ENCODE data around the gene SKAP1.
"Not testable (repeated sequence)": the region's sequence is repeated elsewhere in the genome, so short reads cannot be mapped to it uniquely, and the experiment has no call there.

SKAP1 gene

GRCh38 chr17:48285614-48286013 lies 144.4 kb downstream of the SKAP1 start:
- no peak for DNase-seq (ENCODE audit: low spot score)

DNA sequence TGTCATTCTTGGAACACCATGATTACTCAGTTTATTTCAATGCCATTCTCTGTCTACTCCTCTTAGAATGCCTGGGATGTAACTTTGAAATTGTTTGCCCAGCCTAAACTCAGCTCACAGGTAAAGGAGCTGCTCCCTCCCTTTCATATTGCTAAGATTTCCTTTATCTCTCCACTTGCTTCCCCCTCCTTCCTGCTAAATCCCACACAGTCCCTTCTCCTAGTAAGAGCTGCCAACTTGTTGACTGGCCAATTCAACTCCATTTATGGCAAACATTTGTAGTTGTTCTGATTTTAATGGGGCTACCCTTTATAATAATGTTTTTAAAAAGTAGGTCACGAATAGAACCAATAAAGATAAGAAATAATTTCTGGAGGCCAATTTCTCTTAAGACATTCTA lies 146.1 kb downstream of the SKAP1 start:
- DNase-seq (ENCODE audit: low spot score) = no peak

- DNase-seq (ENCODE audit: low spot score) = no peak
Measured at GRCh38 chr17:48283411-48283810, 146.6 kb downstream of the SKAP1 start.

DNA sequence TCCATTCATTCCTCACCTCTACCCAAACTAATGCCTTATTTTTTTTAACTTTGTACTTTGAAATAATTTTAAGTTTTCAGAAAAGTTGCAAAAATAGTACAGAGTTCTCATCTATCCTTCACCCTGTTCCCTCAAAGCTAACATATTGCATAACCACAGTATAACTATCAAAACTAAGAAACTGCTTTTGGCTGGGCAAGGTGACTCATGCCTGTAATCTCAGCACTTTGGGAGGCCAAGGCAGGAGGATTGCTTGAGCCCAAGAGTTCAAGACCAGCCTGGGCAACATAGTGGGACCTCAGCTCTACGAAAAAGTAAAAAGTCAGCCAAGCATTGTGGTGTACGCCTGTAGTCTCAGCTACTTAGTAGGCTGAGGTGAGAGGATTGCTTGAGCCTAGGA lies 147.7 kb downstream of the SKAP1 start:
- no peak for DNase-seq (ENCODE audit: low spot score)

DNA sequence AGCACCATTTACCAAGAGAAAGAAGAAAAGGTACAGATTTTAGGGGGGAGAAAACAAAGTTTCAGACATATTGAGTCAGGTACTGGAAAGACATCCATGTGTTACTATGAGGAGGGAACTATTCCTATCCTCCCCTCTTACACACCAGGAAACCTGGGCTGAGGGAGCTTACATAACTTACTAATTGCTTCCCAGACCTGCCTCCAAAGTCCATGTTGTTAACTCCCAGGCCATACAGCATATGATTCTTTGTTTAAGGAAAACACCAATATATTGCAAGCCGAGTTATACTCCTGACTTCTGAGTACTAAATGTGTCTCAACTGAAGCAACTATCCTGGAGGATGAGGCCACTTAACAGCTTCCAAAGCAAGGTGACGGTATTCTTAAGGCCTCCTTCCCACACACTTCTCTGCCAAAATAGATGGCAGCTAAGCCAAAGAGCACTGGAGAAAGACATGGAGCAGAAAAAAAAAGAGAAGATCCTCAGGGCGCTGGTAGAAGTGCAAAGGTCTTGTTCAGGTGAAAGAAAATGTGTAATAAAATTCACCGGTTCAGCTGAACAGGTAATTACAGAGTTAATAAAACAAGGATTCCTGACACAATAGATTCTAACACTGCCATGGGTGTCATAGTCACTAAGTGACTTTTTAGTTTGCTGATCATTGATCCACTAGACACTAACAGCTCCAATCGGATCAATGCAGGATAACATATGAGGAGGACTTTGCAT lies 151.1 kb downstream of the SKAP1 start:
- DNase-seq (ENCODE audit: low spot score) = no peak

DNA sequence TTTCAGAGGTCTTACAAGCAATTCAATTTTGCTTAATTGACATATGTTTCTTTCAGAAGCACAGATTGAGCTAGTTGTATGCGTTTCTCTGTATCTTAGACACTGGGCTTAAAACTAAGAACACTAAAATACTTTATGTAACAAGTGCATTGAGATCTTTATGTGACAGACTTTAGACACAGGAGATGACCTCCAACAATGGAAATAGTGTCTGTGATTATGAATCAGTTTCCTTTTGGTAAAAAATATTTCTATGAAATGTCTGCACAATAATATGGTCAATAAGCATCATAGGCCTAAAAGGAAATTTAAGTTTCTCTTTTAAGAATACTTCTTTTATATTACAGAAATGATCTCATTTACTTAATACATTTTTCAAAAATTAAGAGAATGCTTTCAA lies 153.2 kb downstream of the SKAP1 start:
- DNase-seq (ENCODE audit: low spot score) = no peak

DNA sequence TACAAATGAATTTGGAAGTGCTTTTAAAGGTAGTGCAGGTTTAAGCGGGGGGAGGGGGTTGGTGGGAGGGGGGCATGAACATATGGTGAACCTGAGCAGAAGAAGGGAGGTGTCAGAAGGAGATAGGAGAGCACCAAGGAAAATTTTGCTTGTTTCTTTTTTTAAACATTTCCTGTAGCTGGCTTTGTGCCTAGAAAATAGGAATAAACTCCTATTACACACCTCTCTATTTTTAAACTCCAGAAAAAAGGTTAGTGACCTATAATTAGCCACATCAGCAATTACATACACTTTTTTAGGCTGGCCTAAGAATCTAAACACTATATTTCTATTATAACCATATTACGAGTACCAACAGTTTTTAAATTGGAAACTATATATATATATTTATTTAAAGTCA lies 159.1 kb downstream of the SKAP1 start:
- DNase-seq (ENCODE audit: low spot score) = no peak

DNA sequence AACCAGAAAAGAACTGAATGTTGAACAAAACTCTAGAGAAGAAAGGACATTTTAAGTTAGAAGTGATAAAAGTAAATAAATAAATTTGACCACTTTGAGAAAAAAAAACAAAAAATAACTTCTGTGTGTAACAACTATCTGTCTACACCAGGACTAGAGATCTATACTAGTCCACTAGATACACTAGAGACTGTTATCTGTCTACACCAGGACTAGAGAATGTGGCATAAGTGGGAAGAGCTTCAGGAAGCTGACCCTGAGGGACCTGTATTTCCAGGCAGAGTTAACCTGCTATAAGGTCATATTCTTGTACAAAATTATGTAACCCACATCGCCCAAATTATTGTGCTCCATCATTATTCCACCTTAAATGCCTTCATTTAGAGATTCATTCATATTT lies 160.8 kb downstream of the SKAP1 start:
- no peak for DNase-seq (ENCODE audit: low spot score)

DNA sequence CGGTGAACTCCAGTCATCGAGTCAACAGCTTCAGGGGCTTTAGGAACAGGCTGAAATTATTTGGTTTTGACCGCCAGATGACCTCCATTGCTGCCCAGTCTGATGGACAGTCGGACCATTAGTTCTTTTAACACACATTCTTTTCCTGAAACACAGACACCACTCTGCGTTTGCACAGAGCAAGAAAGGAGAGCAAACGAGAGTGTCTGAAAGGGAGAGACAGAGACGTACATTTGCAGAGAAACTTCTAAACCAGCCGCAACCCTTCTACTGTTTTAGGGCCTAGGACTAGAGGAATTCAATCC lies 166.3 kb downstream of the SKAP1 start:
- no peak for DNase-seq (ENCODE audit: low spot score)

DNA sequence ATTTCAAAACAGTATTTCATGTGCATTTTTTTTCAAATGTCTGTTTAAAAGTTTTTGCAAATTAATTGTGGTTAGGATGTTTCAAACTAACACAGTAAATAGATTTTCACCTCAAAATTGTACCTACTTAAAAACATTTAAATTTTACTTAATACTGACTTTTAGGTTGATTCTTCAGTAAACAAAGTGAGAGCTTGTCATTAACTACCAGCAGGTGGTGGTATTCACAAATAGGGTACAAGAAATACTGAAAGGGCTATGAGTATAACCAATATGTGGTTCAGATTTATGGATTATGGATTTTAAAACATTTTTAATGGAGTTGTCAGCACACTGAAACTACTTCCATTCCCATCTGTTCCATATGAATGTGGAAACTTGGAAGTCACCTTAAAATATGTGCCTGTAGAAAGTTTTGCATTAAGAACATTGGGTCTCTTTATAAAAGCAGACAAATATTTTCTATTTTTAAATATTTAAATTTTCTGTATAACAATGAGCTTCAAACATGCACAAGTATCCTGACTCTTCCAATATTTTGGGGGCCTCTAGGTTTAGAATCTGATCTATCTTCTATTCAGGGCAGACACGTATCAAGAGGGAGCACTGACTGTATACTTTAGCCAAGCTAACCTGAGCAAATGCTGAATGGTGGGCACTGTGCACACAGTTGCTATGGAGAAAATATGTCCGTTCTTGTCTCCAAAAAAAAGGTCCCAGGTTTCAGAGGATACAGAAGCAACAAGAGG lies 166.9 kb downstream of the SKAP1 start:
- DNase-seq (ENCODE audit: low spot score) = no peak

DNA sequence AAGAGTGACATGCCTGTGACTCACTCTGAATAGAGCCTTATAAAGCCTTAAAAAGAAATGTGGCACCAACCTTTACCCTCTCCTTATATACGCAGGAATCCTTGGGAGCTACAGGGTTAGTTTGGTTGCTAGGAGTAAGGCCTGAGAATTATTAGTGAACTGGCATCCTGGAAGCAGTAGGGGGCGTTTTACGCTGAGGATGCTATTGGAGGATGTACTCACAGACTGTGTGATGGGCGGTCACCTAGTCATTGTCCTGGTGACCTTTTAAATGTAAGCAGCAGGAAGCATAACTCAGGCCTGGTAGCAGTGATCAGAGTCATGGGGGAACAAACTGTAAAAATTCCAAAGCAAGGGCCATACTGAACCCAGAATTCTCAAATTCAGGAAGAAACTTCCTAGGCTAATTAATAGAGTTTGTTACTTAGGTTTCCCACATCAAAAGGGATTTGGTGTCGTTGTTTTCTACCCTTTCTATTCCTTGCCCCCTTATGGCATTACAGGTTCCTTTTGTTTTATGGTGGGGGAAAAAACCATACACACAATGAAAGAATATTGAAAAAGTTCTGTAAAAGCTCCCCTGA lies 168.6 kb downstream of the SKAP1 start:
- DNase-seq (ENCODE audit: low spot score) = no peak

DNA sequence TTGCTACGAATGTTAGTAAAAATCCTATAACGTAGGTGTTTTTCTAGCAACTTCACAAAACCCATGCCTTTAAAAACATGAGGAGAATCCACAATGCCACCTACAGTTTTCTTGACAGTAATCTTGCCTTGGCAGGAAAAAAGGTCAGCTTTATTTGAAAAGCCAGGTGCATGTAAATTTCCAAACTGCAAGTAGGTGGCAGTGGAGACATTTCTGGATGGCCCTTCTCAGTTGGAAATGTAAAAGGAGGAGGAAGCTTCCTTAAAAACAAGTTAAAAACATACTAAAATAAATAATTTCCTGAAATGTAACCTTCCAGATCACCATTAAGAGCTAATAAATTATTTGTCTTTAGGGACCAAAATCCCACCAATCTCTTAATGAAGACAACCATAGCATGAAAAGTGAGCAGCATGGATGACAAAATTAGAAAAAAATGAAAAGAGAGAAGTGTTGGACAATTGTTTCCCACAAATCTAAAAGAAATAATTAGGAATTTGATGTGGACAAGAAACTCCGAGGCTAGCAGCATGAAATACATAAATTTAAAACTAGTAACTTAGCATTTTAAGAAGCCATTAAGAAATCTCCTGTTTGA lies 170.2 kb downstream of the SKAP1 start:
- no peak for DNase-seq (ENCODE audit: low spot score)

DNA sequence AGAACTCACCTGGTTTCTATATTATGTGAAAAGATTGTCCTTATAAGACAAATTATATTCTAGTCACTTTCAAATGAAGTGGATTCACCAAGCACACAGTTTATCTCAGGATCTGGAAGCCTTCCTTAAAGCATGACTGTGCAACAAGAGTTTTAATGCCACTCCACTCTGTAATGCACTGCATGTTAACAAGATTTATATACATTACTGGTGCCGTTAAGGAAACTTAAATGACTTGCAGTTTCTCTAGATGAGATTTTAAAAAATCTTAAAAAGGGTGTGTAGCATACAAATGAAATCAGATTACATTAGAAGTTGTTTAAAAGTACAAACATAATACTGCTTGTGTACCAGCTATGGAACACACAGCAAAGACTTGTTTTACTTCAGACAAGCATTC lies 171.7 kb downstream of the SKAP1 start:
- no peak for DNase-seq (ENCODE audit: low spot score)

GRCh38 chr17:48255759-48256158 lies 174.3 kb downstream of the SKAP1 start:
- no peak for DNase-seq (ENCODE audit: low spot score)

GRCh38 chr17:48254896-48255295 lies 175.1 kb downstream of the SKAP1 start:
- no peak for DNase-seq (ENCODE audit: low spot score)

DNA sequence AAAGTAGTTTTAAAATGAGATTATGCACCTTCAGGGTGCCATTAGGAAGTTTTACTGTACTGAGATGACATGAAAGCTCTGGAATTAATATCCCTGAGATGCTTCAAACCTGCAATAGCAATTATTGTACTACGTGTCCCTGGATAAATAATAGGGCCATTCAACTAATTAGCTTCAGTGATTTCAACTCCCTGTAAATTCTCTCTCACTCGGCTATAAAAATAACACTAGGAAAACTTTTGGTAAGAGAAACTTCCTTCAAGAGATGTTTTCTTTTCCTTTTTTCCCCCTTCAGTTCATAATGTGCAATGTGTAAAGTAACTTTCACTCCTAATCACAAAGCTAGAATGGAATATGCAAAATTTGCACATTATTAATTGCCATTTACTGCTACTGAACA lies 176.0 kb downstream of the SKAP1 start:
- no peak for DNase-seq (ENCODE audit: low spot score)

DNA sequence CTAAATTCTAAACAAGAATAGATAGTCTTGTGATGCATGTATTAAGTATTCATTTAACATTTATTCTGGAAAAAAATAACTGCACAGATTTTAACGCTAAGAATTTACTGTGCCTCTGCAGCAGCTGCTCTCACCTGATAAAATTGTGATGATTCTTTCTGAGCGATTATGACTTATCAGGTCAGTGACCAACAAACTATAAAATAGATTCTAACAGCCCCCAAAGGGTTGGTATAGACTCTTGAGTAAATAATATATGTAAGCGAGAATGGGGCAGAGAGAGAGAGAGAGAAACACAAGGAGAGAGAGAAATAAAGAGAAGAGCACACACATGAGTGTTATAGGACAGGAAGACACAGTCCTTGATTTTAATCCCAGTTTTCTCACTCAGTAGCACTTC lies 178.1 kb downstream of the SKAP1 start:
- DNase-seq (ENCODE audit: low spot score) = no peak

- DNase-seq (ENCODE audit: low spot score) = no peak
Measured at GRCh38 chr17:48250949-48251348, 179.1 kb downstream of the SKAP1 start.

GRCh38 chr17:48250059-48250458 lies 180.0 kb downstream of the SKAP1 start:
- not testable (repeated sequence) for DNase-seq (ENCODE audit: low spot score)

DNA sequence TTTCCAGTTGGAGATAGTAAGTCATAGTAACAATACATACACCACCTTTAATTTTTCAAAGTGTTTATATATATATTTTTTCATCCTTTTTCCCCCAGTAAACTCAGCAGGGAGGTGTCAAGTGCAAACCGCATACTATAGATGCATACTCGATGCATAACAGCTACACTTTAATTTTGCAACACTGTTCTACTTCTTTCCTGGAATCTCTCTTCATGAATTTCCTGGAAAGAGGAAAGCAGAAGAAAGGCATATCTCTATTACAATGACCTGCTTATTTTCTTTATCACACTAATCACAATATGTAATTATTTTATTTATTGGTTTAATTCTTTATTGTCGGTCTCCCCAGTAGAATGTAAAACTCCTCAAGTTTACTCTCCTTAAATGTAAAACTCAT lies 182.4 kb downstream of the SKAP1 start:
- no peak for DNase-seq (ENCODE audit: low spot score)

- no peak for DNase-seq (ENCODE audit: low spot score)
Measured at GRCh38 chr17:48247038-48247437, 183.0 kb downstream of the SKAP1 start.

DNA sequence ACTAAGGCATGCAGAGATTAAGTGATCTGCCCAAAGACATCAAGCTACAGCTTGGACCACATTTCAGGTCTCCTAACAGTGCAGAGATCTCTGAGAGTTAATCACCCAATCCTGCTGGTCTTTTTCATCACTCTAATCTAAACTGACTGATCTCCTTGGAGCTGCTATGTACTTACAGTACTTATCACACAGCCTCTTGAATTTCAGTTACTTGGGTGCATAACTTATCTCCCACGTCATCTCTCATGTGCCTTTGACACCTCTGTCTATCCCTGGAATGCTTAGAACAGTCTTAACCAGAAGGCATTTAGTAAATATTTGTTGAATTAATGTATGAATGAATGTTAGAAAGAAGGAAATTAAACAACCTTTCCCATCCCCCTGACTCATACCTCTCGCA lies 183.4 kb downstream of the SKAP1 start:
- DNase-seq (ENCODE audit: low spot score) = no peak

- DNase-seq (ENCODE audit: low spot score) = not testable (repeated sequence)
Measured at GRCh38 chr17:48245465-48246033, 184.5 kb downstream of the SKAP1 start.
